D721Med (cell line): ENCODE measurements around the gene FKBP6.
"Not testable (repeated sequence)": the region's sequence is repeated elsewhere in the genome, so short reads cannot be mapped to it uniquely, and the experiment has no call there.

Experiments used
- DNase-seq: peaks from one replicate; pipeline ENCODE4 v3.0.0; 2011; ENCODE audit warnings: low spot score; ENCODE audit not compliant: insufficient read length
- FAIRE-seq: peaks from 2 replicates; lab custom pipeline; 2011; peaks lifted over from hg19 to GRCh38; lab: Jason Lieb, UNC
- TF ChIP-seq, protein P1 (sequence below): IDR thresholded peaks from 2 replicates; pipeline ENCODE4 v1.5.1; 2012; ENCODE audit warnings: mild to moderate bottlenecking, control low read depth; ENCODE audit not compliant: insufficient read depth; ENCODE audit errors: missing control alignments

FKBP6 gene

DNA sequence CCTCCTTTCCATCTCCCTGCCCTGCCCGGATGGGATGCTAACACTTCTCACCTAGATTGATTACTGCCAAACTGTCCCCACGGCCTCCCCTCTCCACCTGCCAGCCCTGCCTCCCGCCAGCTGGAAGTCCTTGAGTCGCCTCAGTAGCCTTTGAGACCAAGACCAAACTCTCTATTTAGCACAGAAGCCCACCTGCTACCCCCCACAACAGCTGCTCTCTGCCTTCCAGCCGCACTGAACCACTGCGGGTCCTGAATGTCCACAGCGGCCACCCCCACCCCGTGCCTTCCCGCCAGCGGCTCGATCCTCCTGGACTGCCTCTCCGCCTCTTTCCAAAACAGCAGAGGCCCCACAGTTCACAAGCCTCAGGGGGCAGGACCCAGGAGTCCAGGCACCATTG is 39.0 kb downstream of the FKBP6 start:
- DNase-seq: no peak
- FAIRE-seq: no peak
- TF ChIP-seq, protein P1, sequence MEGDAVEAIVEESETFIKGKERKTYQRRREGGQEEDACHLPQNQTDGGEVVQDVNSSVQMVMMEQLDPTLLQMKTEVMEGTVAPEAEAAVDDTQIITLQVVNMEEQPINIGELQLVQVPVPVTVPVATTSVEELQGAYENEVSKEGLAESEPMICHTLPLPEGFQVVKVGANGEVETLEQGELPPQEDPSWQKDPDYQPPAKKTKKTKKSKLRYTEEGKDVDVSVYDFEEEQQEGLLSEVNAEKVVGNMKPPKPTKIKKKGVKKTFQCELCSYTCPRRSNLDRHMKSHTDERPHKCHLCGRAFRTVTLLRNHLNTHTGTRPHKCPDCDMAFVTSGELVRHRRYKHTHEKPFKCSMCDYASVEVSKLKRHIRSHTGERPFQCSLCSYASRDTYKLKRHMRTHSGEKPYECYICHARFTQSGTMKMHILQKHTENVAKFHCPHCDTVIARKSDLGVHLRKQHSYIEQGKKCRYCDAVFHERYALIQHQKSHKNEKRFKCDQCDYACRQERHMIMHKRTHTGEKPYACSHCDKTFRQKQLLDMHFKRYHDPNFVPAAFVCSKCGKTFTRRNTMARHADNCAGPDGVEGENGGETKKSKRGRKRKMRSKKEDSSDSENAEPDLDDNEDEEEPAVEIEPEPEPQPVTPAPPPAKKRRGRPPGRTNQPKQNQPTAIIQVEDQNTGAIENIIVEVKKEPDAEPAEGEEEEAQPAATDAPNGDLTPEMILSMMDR: no peak

DNA sequence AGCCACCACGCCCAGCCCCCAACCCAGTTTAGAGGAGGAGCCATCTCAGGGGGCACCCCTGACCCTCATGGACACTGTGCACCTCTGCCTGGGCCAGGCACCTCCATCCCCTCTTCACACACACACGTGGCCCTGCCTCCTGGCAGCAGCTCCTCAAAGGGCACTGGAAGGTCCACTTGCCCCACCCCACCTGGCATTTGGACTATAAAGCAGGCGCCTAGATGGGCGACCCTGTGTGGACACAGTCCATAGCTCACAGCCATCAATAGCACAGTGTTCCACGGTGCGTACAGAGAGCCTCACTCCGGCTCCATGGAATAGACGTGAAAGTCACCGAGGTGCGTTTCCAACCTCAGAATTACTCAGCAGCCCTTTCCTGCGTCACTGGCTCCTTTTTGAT is 41.0 kb downstream of the FKBP6 start:
- DNase-seq (no peak), FAIRE-seq (no peak)
- TF ChIP-seq, protein P1: no peak

DNA sequence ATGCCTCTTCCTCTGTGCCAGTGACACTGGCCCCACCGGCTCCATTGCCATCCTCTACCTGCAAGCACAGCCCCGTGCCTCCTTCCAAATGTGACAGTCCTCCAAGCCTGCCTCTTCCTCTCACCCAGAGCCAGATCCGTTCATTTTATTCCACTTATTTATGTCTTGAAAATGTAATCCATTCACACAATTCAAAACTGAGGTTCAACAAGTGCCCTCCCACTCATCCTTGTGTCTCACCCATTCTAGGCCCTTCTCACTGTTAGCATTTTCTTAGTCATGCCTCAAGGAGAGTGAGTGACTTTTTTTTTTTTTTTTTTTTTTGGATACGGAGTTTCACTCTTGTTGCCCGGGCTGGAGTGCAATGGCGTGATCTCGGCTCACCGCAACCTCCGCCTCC is 41.7 kb downstream of the FKBP6 start:
- DNase-seq: no peak
- TF ChIP-seq, protein P1: no peak
- no peak for FAIRE-seq

DNA sequence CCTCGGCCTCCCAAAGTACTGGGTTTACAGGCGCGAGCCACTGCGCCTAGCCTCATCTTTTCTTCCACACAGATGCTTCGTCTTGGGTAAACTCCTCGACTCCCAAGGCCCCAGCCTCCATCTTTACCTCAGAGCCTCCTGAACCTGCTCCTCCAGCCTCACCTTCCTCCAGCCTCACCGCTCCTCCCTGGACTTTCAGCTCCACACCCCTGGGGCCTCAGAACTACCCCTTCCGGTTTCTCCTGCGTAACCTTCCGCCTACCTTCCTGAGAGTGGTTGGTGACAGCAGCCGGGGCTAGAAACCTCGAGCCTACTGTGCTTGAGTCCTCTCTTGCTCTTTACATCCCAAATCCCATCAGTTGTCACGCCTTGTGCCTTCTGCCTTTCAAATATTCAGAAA is 45.8 kb downstream of the FKBP6 start:
- DNase-seq (no peak), FAIRE-seq (no peak)
- TF ChIP-seq, protein P1: no peak

DNA sequence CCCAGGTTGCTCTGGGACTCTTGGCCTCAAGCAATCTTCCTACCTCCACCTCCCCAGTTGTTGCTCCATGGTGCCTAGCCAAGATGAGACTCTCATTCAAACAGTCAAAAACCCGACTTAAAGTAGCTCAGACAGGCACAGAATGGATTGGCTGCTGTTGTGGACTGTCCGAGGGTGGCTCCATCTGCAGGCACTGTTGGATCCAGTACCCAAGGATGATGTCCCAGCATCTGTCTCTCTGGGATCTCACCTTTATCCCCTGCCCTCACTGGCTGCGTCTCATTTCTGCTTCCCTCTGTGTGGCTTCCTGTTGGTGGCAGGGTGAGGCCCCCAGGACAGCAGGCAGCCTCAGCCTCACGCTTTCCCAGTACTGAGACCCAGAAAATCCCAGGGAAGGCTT is 48.3 kb downstream of the FKBP6 start:
- not testable (repeated sequence) for DNase-seq, FAIRE-seq

DNA sequence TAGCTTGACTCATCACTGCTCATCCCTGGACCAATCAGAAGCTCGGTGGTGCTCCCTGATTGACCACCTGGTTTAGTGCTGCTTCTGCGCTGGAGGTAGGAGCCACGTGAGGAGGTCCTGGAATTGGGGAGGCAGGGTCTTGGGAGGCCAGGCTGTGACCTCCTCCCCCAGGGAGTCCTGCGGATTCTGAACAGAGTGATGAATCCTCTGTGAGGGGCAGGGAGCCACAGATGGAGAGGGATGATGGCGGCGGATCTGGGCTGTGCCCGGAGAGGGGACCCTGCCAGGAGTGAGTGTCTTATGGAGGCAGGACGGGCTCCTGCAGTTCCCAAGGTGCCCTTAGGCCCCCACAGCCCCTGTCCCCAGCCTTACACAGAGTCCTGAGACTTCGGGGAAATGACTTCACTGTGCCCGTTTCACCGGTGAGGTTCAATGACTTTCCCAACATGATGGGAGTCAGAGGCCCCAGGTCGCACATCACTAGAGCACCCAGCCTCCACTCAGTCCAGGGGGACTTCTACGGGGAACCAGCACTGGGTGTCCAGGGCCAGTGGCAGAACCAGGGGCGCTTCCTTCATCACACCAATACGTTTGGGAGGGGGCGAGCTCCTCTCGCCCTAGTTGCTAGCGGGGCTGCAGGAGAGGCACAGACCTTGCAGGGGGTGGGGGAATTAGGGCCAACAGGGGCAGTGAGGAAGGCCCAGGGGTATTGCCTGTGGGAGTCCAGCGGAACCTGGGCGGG is 48.9 kb downstream of the FKBP6 start:
- FAIRE-seq: no peak
- TF ChIP-seq, protein P1: no peak
- no peak for DNase-seq

DNA sequence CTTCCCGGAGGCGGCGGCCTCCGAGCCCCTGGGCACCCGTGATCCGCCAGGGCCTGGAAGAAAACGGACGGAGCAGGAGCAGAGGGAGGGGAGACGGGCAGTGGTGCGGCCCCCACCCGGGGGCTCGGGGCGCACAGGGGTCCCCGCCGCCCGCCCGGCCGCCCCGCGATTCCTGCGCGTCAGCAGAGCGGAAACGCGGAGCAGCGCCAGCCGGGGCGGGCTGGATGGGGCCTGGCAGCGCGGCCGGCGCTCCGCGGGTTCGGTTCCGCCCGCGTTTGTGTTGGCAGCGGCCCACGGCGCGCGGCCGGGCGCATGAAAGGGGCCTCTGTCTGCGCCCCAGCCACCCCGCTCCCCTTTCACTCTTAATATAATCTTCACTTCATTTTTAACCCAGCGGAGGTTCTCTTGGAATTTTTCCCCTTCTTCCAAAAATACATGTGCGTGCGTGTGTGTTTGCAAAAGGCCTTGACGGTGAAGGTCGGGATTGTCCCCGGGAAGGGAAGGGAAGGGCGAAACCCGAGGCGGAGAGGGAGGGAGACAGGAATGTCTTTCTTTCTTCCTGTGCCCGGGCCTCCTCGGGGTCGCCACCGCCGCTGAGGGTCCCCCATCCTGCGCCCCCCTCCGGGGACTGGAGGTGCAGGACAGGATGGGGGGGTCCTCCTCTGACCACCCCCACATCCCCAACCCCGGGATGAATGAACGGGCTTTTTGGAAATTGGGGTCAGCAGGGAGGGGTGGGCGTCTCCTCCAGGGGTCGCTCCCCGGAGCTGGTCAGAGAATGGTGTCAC is 49.6 kb downstream of the FKBP6 start:
- DNase-seq, FAIRE-seq: not testable (repeated sequence)

DNA sequence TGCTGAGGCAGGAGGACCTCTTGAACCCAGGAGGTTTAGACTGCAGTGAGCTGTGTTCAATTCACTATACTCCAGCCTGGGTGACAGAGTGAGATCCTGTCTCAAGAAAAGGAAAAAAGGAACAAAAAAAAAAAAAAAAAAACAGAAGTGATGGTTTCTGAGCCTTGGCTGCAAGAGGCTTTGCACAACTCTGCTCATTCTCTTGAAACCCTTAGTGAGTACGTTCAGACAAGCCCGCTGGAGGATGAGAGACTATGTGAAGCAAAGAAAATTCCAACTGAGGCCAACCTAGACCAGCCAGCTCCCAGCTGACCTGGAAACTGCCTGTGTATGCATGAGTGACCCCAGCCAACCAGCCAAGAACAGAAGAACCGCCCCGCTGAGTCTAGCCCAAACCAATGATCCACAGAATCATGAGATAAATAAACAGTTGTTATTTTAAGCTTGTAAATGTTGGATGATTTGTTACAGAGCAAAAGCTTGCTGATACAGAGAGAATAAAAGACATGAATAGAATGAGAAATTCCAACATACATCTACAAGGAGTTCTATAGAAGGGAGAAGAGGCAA is 55.1 kb downstream of the FKBP6 start:
- no peak for FAIRE-seq
- TF ChIP-seq, protein P1: no peak
- DNase-seq: no peak
